HS-5 (cell line): Measurements from ENCODE around the gene LBH.
A peak's percentile ranks its signal among the peaks of the same experiment; 100 is the strongest.

ENCODE experiments used
- DNase-seq: peaks from one replicate; pipeline ENCODE4 v3.0.0-alpha.2; 2012; ENCODE audit warnings: low read depth

LBH gene

GRCh38 chr2:30235859-30236535 is 4.7 kb downstream of the LBH start:
- DNase-seq = no peak

- no peak for DNase-seq
Observed at GRCh38 chr2:30236591-30237238, 5.4 kb downstream of the LBH start.

- DNase-seq = no peak
Observed at GRCh38 chr2:30237239-30237965, 6.1 kb downstream of the LBH start.

- DNase-seq = no peak
Observed at GRCh38 chr2:30237966-30238800, 6.8 kb downstream of the LBH start.

- no peak for DNase-seq
Observed at GRCh38 chr2:30239308-30239985, 8.1 kb downstream of the LBH start.

GRCh38 chr2:30239986-30240752 is 8.8 kb downstream of the LBH start:
- DNase-seq = no peak

GRCh38 chr2:30243231-30243630 is 11.9 kb downstream of the LBH start:
- no peak for DNase-seq

GRCh38 chr2:30245364-30245763 is 14.0 kb downstream of the LBH start:
- no peak for DNase-seq

- DNase-seq = no peak
Observed at GRCh38 chr2:30248791-30249190, 17.5 kb downstream of the LBH start.

GRCh38 chr2:30249354-30249753 is 18.0 kb downstream of the LBH start:
- no peak for DNase-seq

- no peak for DNase-seq
Observed at GRCh38 chr2:30250421-30250820, 19.1 kb downstream of the LBH start.

GRCh38 chr2:30252723-30253701 is 21.7 kb downstream of the LBH start:
- peak; percentile 63 for DNase-seq

- no peak for DNase-seq
Observed at GRCh38 chr2:30253873-30254684, 22.7 kb downstream of the LBH start.

- no peak for DNase-seq
Observed at GRCh38 chr2:30254685-30255001, 23.3 kb downstream of the LBH start.

GRCh38 chr2:30255026-30255425 is 23.7 kb downstream of the LBH start:
- DNase-seq = no peak

- no peak for DNase-seq
Observed at GRCh38 chr2:30255466-30256408, 24.4 kb downstream of the LBH start.

- DNase-seq = no peak
Observed at GRCh38 chr2:30257266-30258214, 26.2 kb downstream of the LBH start.
